Non-pigmented ciliary epithelial cell (primary cell): ENCODE data around the gene DNAH3.
"Not testable (repeated sequence)": the region's sequence is repeated elsewhere in the genome, so short reads cannot be mapped to it uniquely, and the experiment has no call there.

Experiments used
- DNase-seq: peaks from one replicate; pipeline ENCODE4 v3.0.0-alpha.2; 2010; ENCODE audit warnings: low read depth

Gene DNAH3

GRCh38 chr16:21070564-21070963 is 80.1 kb downstream of the DNAH3 start:
- no peak for DNase-seq

GRCh38 chr16:21069986-21070385 is 80.7 kb downstream of the DNAH3 start:
- no peak for DNase-seq

- no peak for DNase-seq
Measured at GRCh38 chr16:21064203-21064602, 86.4 kb downstream of the DNAH3 start.

- DNase-seq = not testable (repeated sequence)
Measured at GRCh38 chr16:21063314-21063713, 87.3 kb downstream of the DNAH3 start.

GRCh38 chr16:21060027-21060510 is 90.6 kb downstream of the DNAH3 start:
- no peak for DNase-seq

GRCh38 chr16:21057875-21058274 is 92.8 kb downstream of the DNAH3 start:
- DNase-seq = no peak

- no peak for DNase-seq
Measured at GRCh38 chr16:21056396-21056795, 94.2 kb downstream of the DNAH3 start.

GRCh38 chr16:21055738-21056137 is 94.9 kb downstream of the DNAH3 start:
- not testable (repeated sequence) for DNase-seq

GRCh38 chr16:21053590-21053989 is 97.1 kb downstream of the DNAH3 start:
- DNase-seq = no peak

GRCh38 chr16:21048091-21048912 is 102.3 kb downstream of the DNAH3 start:
- DNase-seq = not testable (repeated sequence)

GRCh38 chr16:21038197-21038596 is 112.4 kb downstream of the DNAH3 start:
- DNase-seq = no peak

GRCh38 chr16:21037736-21038135 is 112.9 kb downstream of the DNAH3 start:
- DNase-seq = no peak

- DNase-seq = no peak
Measured at GRCh38 chr16:21037168-21037567, 113.5 kb downstream of the DNAH3 start.

GRCh38 chr16:21036471-21036870 is 114.2 kb downstream of the DNAH3 start:
- no peak for DNase-seq

GRCh38 chr16:21033704-21034103 is 116.9 kb downstream of the DNAH3 start:
- DNase-seq = no peak

GRCh38 chr16:21033264-21033663 is 117.4 kb downstream of the DNAH3 start:
- no peak for DNase-seq

- DNase-seq = no peak
Measured at GRCh38 chr16:21028728-21029127, 121.9 kb downstream of the DNAH3 start.

- no peak for DNase-seq
Measured at GRCh38 chr16:21026846-21027245, 123.8 kb downstream of the DNAH3 start.

GRCh38 chr16:21023509-21024202 is 127.0 kb downstream of the DNAH3 start:
- no peak for DNase-seq

- DNase-seq = no peak
Measured at GRCh38 chr16:21021316-21021715, 129.3 kb downstream of the DNAH3 start.

GRCh38 chr16:21009815-21010214 is 140.8 kb downstream of the DNAH3 start:
- no peak for DNase-seq

- no peak for DNase-seq
Measured at GRCh38 chr16:21005008-21005407, 145.6 kb downstream of the DNAH3 start.

GRCh38 chr16:21001262-21001661 is 149.4 kb downstream of the DNAH3 start:
- DNase-seq = no peak
